Stimulated activated CD8-positive, alpha-beta memory T cell treated with anti-CD3 and anti-CD28 coated beads, Interleukin-4, amount 100 ng/mL, for 48 hours (primary cell): Measurements from ENCODE around the gene AKT1.

ENCODE experiments used
- DNase-seq: peaks from one replicate; pipeline ENCODE4 v3.0.0-alpha.2; 2020

The AKT1 gene

GRCh38 chr14:104771374-104771773 is 24.2 kb downstream of the AKT1 start:
- no peak for DNase-seq

- peak; percentile 50 for DNase-seq
These were observed 24.7 kb downstream of the AKT1 start for GRCh38 chr14:104770851-104771272.

GRCh38 chr14:104770072-104770579 is 25.4 kb downstream of the AKT1 start:
- no peak for DNase-seq

GRCh38 chr14:104769324-104770071 is 26.1 kb downstream of the AKT1 start:
- DNase-seq: no peak

- DNase-seq: peak; percentile 98
These were observed 26.9 kb downstream of the AKT1 start for GRCh38 chr14:104768437-104769323.

- no peak for DNase-seq
These were observed 28.0 kb downstream of the AKT1 start for GRCh38 chr14:104767634-104767918.

- DNase-seq: no peak
These were observed 28.5 kb downstream of the AKT1 start for GRCh38 chr14:104766863-104767633.

- DNase-seq: no peak
These were observed 29.2 kb downstream of the AKT1 start for GRCh38 chr14:104766256-104766862.

- no peak for DNase-seq
These were observed 30.0 kb downstream of the AKT1 start for GRCh38 chr14:104765517-104765916.

GRCh38 chr14:104758981-104759969 is 36.3 kb downstream of the AKT1 start:
- no peak for DNase-seq

- no peak for DNase-seq
These were observed 37.7 kb downstream of the AKT1 start for GRCh38 chr14:104757681-104758392.

- no peak for DNase-seq
These were observed 38.3 kb downstream of the AKT1 start for GRCh38 chr14:104757238-104757585.

- no peak for DNase-seq
These were observed 38.9 kb downstream of the AKT1 start for GRCh38 chr14:104756477-104757237.

GRCh38 chr14:104755621-104756020 is 39.9 kb downstream of the AKT1 start:
- no peak for DNase-seq

GRCh38 chr14:104754213-104754851 is 41.2 kb downstream of the AKT1 start:
- DNase-seq: no peak

- DNase-seq: peak; percentile 36
These were observed 41.9 kb downstream of the AKT1 start for GRCh38 chr14:104753528-104754212.

- DNase-seq: peak; percentile 100
These were observed 42.6 kb downstream of the AKT1 start, which contains the start of gene SIVA1 for GRCh38 chr14:104752735-104753527. Gene SIVA1 (plus strand): TSS chr14:104753147. CDS start chr14:104753202, 55 bp downstream.

- no peak for DNase-seq
These were observed 43.2 kb downstream of the AKT1 start for GRCh38 chr14:104752423-104752734.
